ENCODE data around the gene PCDH9.
A peak's percentile ranks its signal among the peaks of the same experiment; 100 is the strongest.

PCDH9 gene

GRCh38 chr13:66354879-66355751 is 875.0 kb downstream of the PCDH9 start:
- H3K27ac ChIP-seq, result no peak overlapping the region
- H3K4me3 ChIP-seq, result no peak overlapping the region
- no peaks in the 10 kb centered on the region for H3K9me3 ChIP-seq (ENCODE audit: low read depth, low read length)
- H3K9ac ChIP-seq (ENCODE audit: insufficient read length), result no peak overlapping the region
- TF ChIP-seq POLR2AphosphoS5 (IDR thresholded peaks at IDR 0.05; ENCODE audit: borderline replicate concordance, low read depth, low read length) (no peak), EZH2 (IDR thresholded peaks at IDR 0.05) (no peak), FOXP2 (optimal IDR thresholded peaks at IDR 0.05; ENCODE audit: control extremely low read depth, extremely low read length, insufficient read depth) (no peak)
- no peaks in the 10 kb centered on the region for H3K36me3 ChIP-seq (ENCODE audit: insufficient read depth, low read length)
- DNase-seq (ENCODE audit: low read depth, low spot score), result no peak

GRCh38 chr13:66353664-66354063 is 876.5 kb downstream of the PCDH9 start:
- H3K36me3 ChIP-seq (ENCODE audit: insufficient read depth, low read length), result no peaks in the 10 kb centered on the region
- H3K9me3 ChIP-seq (ENCODE audit: low read depth, low read length), result no peaks in the 10 kb centered on the region
- no peak overlapping the region for H3K4me3 ChIP-seq
- H3K27ac ChIP-seq, result no peak overlapping the region
- no peak for DNase-seq (ENCODE audit: low read depth, low spot score)
- H3K9ac ChIP-seq (ENCODE audit: insufficient read length), result no peak overlapping the region
- TF ChIP-seq FOXP2 (optimal IDR thresholded peaks at IDR 0.05; ENCODE audit: control extremely low read depth, extremely low read length, insufficient read depth), result no peak
- no peak for TF ChIP-seq EZH2 (IDR thresholded peaks at IDR 0.05)
- no peak for TF ChIP-seq POLR2AphosphoS5 (IDR thresholded peaks at IDR 0.05; ENCODE audit: borderline replicate concordance, low read depth, low read length)

DNA sequence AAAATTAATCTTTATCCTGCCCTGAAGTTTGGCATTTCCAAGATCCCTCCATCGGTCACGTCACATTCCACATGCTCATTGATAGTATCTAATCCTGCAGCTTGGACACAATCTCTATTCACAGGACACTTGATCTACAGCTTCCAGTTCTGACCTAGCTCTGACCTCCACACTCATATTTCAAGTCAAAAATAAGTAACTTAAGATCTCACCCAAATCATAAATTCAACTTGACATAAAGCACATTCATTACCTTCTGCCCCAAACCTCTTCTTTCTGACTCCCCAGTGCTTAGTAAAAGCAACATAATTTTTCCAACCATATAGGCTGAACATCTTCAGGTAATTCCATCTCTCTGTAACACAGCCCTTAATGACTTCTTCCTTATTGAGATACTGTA is 880.2 kb downstream of the PCDH9 start:
- DNase-seq (ENCODE audit: low read depth, low spot score), result no peak
- H3K9me3 ChIP-seq (ENCODE audit: low read depth, low read length), result no peaks in the 10 kb centered on the region
- H3K36me3 ChIP-seq (ENCODE audit: insufficient read depth, low read length), result no peaks in the 10 kb centered on the region
- TF ChIP-seq POLR2AphosphoS5 (IDR thresholded peaks at IDR 0.05; ENCODE audit: borderline replicate concordance, low read depth, low read length), result no peak
- no peak for TF ChIP-seq EZH2 (IDR thresholded peaks at IDR 0.05)
- TF ChIP-seq FOXP2 (optimal IDR thresholded peaks at IDR 0.05; ENCODE audit: control extremely low read depth, extremely low read length, insufficient read depth), result no peak
- no peak overlapping the region for H3K4me3 ChIP-seq
- H3K9ac ChIP-seq (ENCODE audit: insufficient read length), result no peak overlapping the region
- no peak overlapping the region for H3K27ac ChIP-seq

DNA sequence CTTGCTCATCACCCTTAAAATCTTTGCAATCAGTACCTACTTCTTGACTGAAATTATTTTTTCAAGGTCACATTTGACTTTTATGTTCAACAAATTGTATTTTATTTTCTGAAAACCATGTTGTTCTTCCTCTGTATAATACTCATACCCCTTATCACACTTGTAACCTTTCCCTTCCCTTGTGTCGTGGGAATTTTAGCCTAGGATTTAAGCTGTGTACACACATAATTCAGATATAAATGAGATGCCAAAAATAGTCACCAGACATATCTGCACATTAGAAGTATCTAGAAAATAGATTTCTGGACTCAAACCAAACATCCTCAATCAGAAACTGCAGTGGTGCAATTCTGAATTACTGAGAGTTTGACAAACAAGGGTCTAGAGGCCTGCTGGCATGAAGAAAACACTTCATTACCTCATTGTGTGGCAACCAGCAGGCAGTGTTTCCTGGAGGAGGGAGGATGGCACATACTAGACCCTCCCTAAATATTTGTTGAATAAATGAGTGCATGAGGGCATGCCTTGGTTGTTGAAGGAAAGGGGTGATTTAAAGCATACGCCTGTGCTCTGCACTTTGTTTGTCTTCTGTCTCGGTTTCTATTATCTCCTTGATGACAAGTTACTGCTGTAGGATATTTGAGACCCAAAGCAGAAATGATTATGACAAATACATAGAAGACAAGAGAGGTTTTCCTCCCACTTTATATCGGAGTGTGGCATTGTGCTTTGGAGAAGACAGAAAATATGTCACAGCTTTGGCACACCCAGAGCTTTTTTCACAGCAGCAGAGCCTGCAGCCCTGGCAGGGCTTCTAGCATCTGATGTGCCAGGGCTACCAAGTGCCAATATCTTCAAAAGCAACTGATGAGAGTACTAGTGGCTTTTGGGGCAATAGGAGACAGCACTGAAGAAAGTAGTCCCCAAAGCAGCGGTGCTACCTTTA is 881.1 kb downstream of the PCDH9 start:
- DNase-seq (ENCODE audit: low read depth, low spot score), result no peak

GRCh38 chr13:66347486-66348117 is 882.5 kb downstream of the PCDH9 start:
- no peaks in the 10 kb centered on the region for H3K9me3 ChIP-seq (ENCODE audit: low read depth, low read length)
- TF ChIP-seq POLR2AphosphoS5 (IDR thresholded peaks at IDR 0.05; ENCODE audit: borderline replicate concordance, low read depth, low read length) (no peak), EZH2 (IDR thresholded peaks at IDR 0.05) (no peak), FOXP2 (optimal IDR thresholded peaks at IDR 0.05; ENCODE audit: control extremely low read depth, extremely low read length, insufficient read depth) (no peak)
- DNase-seq (ENCODE audit: low read depth, low spot score), result no peak
- H3K27ac ChIP-seq, result peak overlapping the region; percentile 4; the same call in 1 of the 2 replicates
- H3K36me3 ChIP-seq (ENCODE audit: insufficient read depth, low read length), result no peaks in the 10 kb centered on the region
- no peak overlapping the region for H3K4me3 ChIP-seq
- no peak overlapping the region for H3K9ac ChIP-seq (ENCODE audit: insufficient read length)

More for the DNA sequence above, 881.1 kb downstream of the PCDH9 start:
- H3K9me3 ChIP-seq (ENCODE audit: low read depth, low read length), result no peaks in the 10 kb centered on the region
- TF ChIP-seq FOXP2 (optimal IDR thresholded peaks at IDR 0.05; ENCODE audit: control extremely low read depth, extremely low read length, insufficient read depth), result no peak
- no peak for TF ChIP-seq POLR2AphosphoS5 (IDR thresholded peaks at IDR 0.05; ENCODE audit: borderline replicate concordance, low read depth, low read length)
- no peak for TF ChIP-seq EZH2 (IDR thresholded peaks at IDR 0.05)
- no peaks in the 10 kb centered on the region for H3K36me3 ChIP-seq (ENCODE audit: insufficient read depth, low read length)
- H3K9ac ChIP-seq (ENCODE audit: insufficient read length), result no peak overlapping the region
- H3K4me3 ChIP-seq, result no peak overlapping the region
- H3K27ac ChIP-seq, result no peak overlapping the region

DNA sequence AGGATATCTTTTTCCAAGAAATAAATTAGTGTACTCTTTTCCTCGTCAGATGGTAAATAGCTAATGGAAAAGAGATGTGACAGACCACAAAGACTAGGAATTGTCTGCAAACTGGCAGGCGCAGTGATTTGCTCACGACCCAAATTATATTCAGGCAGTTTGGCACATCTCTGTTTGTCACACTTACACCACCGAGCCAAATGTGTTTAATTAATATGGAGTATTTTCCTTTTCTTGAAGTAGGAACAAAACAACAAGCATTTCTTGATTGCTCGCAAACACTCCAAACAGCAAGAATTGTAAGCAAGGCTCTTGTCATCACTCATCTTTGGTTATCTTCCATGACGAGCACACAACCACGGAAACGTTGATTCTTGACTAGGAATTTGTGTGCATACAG is 884.2 kb downstream of the PCDH9 start:
- TF ChIP-seq POLR2AphosphoS5 (IDR thresholded peaks at IDR 0.05; ENCODE audit: borderline replicate concordance, low read depth, low read length) (no peak), EZH2 (IDR thresholded peaks at IDR 0.05) (no peak)
- no peaks in the 10 kb centered on the region for H3K9me3 ChIP-seq (ENCODE audit: low read depth, low read length)
- no peaks in the 10 kb centered on the region for H3K36me3 ChIP-seq (ENCODE audit: insufficient read depth, low read length)
- no peak overlapping the region for H3K9ac ChIP-seq (ENCODE audit: insufficient read length)
- DNase-seq (ENCODE audit: low read depth, low spot score), result no peak
- H3K27ac ChIP-seq, result no peak overlapping the region
- H3K4me3 ChIP-seq, result no peak overlapping the region

DNA sequence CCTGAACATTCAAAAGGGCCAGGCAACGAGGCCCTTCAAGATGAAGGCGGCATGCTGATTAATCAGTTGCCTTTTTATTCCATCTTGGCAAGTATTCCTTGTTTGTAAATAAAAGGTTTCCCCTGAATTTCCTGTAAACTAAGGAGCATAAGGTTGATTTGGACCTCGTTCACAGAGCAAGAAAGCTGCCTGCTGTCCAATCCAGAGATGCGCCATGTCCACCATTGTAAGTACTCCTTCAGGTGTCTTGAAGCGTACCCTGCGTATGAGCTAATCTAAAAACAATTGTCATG is 884.7 kb downstream of the PCDH9 start:
- TF ChIP-seq FOXP2 (optimal IDR thresholded peaks at IDR 0.05; ENCODE audit: control extremely low read depth, extremely low read length, insufficient read depth) (no peak), POLR2AphosphoS5 (IDR thresholded peaks at IDR 0.05; ENCODE audit: borderline replicate concordance, low read depth, low read length) (no peak), EZH2 (IDR thresholded peaks at IDR 0.05) (no peak)
- H3K9me3 ChIP-seq (ENCODE audit: low read depth, low read length), result no peaks in the 10 kb centered on the region
- 0 out of 2 replicates have a peak overlapping the region, but pooled peaks have one; percentile 32 for H3K27ac ChIP-seq
- no peak overlapping the region for H3K9ac ChIP-seq (ENCODE audit: insufficient read length)
- H3K36me3 ChIP-seq (ENCODE audit: insufficient read depth, low read length), result no peaks in the 10 kb centered on the region
- DNase-seq (ENCODE audit: low read depth, low spot score), result no peak
- H3K4me3 ChIP-seq, result no peak overlapping the region
